HG03175 (cell line): Measurements from ENCODE around the gene DNM3.
"Not testable (repeated sequence)": the region's sequence is repeated elsewhere in the genome, so short reads cannot be mapped to it uniquely, and the experiment has no call there.

ENCODE experiments used
- ATAC-seq: cut with Tn5 transposase; IDR thresholded peaks from one replicate; pipeline ENCODE4 v1.9.1; 2021; ENCODE audit warnings: mild to moderate bottlenecking, moderate library complexity; ENCODE audit not compliant: unreplicated experiment

The DNM3 gene

GRCh38 chr1:172005856-172006255 lies 164.6 kb downstream of the DNM3 start:
- no peak for ATAC-seq

GRCh38 chr1:172006660-172007059 lies 165.4 kb downstream of the DNM3 start:
- no peak for ATAC-seq

- no peak for ATAC-seq
Observed at GRCh38 chr1:172018727-172019311, 177.5 kb downstream of the DNM3 start.

GRCh38 chr1:172019976-172020375 lies 178.7 kb downstream of the DNM3 start:
- no peak for ATAC-seq

GRCh38 chr1:172024516-172024915 lies 183.2 kb downstream of the DNM3 start:
- ATAC-seq = no peak

GRCh38 chr1:172024944-172025738 lies 183.8 kb downstream of the DNM3 start:
- not testable (repeated sequence) for ATAC-seq

GRCh38 chr1:172040466-172040865 lies 199.2 kb downstream of the DNM3 start:
- no peak for ATAC-seq

- ATAC-seq = no peak
Observed at GRCh38 chr1:172041102-172041501, 199.8 kb downstream of the DNM3 start.

- ATAC-seq = no peak
Observed at GRCh38 chr1:172041742-172042141, 200.4 kb downstream of the DNM3 start.

- ATAC-seq = no peak
Observed at GRCh38 chr1:172043900-172044299, 202.6 kb downstream of the DNM3 start.

GRCh38 chr1:172051898-172052297 lies 210.6 kb downstream of the DNM3 start:
- ATAC-seq = no peak

GRCh38 chr1:172054172-172054571 lies 212.9 kb downstream of the DNM3 start:
- no peak for ATAC-seq

GRCh38 chr1:172055816-172056419 lies 214.6 kb downstream of the DNM3 start:
- ATAC-seq = not testable (repeated sequence)

- ATAC-seq = no peak
Observed at GRCh38 chr1:172068334-172068733, 227.0 kb downstream of the DNM3 start.

- ATAC-seq = no peak
Observed at GRCh38 chr1:172069051-172069450, 227.8 kb downstream of the DNM3 start.

- ATAC-seq = no peak
Observed at GRCh38 chr1:172069534-172069933, 228.2 kb downstream of the DNM3 start.

GRCh38 chr1:172070055-172070454 lies 228.8 kb downstream of the DNM3 start:
- no peak for ATAC-seq

- no peak for ATAC-seq
Observed at GRCh38 chr1:172071746-172072145, 230.4 kb downstream of the DNM3 start.

- not testable (repeated sequence) for ATAC-seq
Observed at GRCh38 chr1:172079859-172080258, 238.6 kb downstream of the DNM3 start.

- ATAC-seq = no peak
Observed at GRCh38 chr1:172083191-172083590, 241.9 kb downstream of the DNM3 start.

- ATAC-seq = no peak
Observed at GRCh38 chr1:172084876-172085275, 243.6 kb downstream of the DNM3 start.

GRCh38 chr1:172085317-172085716 lies 244.0 kb downstream of the DNM3 start:
- ATAC-seq = no peak
